ENCODE measurements around the gene NEK11. TPM values are rescaled to one million over a fixed set of nuclear protein-coding genes. Genes with fewer than 3 reads are reported as not detected.

The NEK11 gene
- total and polyA plus RNA-seq, 12 donors, result 5.2 to 19.8 (median 9.8) TPM

GRCh38 chr3:131107637-131108433, 81.2 kb downstream of the NEK11 start:
- 79 to 86% (median 81%) methylated on average over 4 of the region's 4 CpGs for WGBS, 4 donors
- Histone ChIP-seq H3K36me3 (replicated peaks in 1 of 2) (no peaks in the 10 kb centered on the region), H3K4me3 (no peak overlapping the region), H3K4me1 (replicated peaks in 1 of 2) (no peaks in the 10 kb centered on the region), H3K27ac (no peak overlapping the region), H3K27me3 (no peaks in the 10 kb centered on the region), H3K9me3 (replicated peaks in 1 of 3) (no peaks in the 10 kb centered on the region)
- DNase-seq, result no peak
- intact Hi-C loops (cut with DNase I), result no loop called here
- no peak for TF ChIP-seq POLR2A (IDR thresholded peaks at IDR 0.05)
- TF ChIP-seq, protein P1, sequence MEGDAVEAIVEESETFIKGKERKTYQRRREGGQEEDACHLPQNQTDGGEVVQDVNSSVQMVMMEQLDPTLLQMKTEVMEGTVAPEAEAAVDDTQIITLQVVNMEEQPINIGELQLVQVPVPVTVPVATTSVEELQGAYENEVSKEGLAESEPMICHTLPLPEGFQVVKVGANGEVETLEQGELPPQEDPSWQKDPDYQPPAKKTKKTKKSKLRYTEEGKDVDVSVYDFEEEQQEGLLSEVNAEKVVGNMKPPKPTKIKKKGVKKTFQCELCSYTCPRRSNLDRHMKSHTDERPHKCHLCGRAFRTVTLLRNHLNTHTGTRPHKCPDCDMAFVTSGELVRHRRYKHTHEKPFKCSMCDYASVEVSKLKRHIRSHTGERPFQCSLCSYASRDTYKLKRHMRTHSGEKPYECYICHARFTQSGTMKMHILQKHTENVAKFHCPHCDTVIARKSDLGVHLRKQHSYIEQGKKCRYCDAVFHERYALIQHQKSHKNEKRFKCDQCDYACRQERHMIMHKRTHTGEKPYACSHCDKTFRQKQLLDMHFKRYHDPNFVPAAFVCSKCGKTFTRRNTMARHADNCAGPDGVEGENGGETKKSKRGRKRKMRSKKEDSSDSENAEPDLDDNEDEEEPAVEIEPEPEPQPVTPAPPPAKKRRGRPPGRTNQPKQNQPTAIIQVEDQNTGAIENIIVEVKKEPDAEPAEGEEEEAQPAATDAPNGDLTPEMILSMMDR (IDR thresholded peaks at IDR 0.05), result no peak

DNA sequence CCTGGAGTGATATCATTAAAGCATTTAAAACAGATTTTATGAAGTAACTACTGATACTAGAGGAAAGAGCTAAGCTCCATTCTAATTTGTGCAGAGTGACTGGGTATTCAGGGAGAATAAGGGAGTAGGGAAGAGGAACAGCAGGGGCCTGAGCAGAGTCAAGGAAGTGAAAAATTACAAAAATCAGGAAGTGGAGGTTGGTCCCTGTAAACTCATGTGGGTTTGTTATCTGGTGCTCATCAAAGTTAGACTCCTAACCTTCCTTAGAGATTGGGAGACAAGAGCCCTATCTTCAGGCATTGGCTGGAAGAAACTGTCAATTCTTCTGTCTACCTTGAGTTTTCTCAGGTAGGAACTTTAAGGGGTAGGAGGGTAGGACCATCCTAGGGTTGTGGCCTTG, 82.5 kb downstream of the NEK11 start:
- H3K36me3 ChIP-seq (replicated peaks in 1 of 2), result no peaks in the 10 kb centered on the region
- intact Hi-C loops (cut with DNase I), result no loop called here
- DNase-seq, result no peak
- no peaks in the 10 kb centered on the region for H3K9me3 ChIP-seq (replicated peaks in 1 of 3)
- no peaks in the 10 kb centered on the region for H3K4me1 ChIP-seq (replicated peaks in 1 of 2)
- no peak overlapping the region for H3K4me3 ChIP-seq
- no peak for TF ChIP-seq POLR2A (IDR thresholded peaks at IDR 0.05)
- TF ChIP-seq, protein P1 (IDR thresholded peaks at IDR 0.05), result no peak
- H3K27me3 ChIP-seq, result no peaks in the 10 kb centered on the region
- no peak overlapping the region for H3K27ac ChIP-seq

GRCh38 chr3:131110087-131110486, 83.4 kb downstream of the NEK11 start:
- no peaks in the 10 kb centered on the region for H3K4me1 ChIP-seq (replicated peaks in 1 of 2)
- no peaks in the 10 kb centered on the region for H3K36me3 ChIP-seq (replicated peaks in 1 of 2)
- WGBS, 4 donors, result 73 to 92% (median 87%) methylated on average over 1 of the region's 1 CpG
- H3K27me3 ChIP-seq, result no peaks in the 10 kb centered on the region
- intact Hi-C loops (cut with DNase I), result no loop called here
- no peak overlapping the region for H3K27ac ChIP-seq
- TF ChIP-seq, protein P1 (IDR thresholded peaks at IDR 0.05), result no peak
- TF ChIP-seq POLR2A (IDR thresholded peaks at IDR 0.05), result no peak
- no peak overlapping the region for H3K4me3 ChIP-seq
- no peaks in the 10 kb centered on the region for H3K9me3 ChIP-seq (replicated peaks in 1 of 3)
- DNase-seq, result no peak

- WGBS, 4 donors, result 51 to 72% (median 68%) methylated on average over 3 of the region's 3 CpGs
- H3K27me3 ChIP-seq, result no peaks in the 10 kb centered on the region
- intact Hi-C loops (cut with DNase I), result no loop called here
- H3K27ac ChIP-seq, result no peak overlapping the region
- DNase-seq, result no peak
- no peaks in the 10 kb centered on the region for H3K36me3 ChIP-seq (replicated peaks in 1 of 2)
- TF ChIP-seq, protein P1 (IDR thresholded peaks at IDR 0.05), result no peak
- H3K9me3 ChIP-seq (replicated peaks in 1 of 3), result no peaks in the 10 kb centered on the region
- H3K4me3 ChIP-seq, result no peak overlapping the region
- H3K4me1 ChIP-seq (replicated peaks in 1 of 2), result no peaks in the 10 kb centered on the region
Measured at GRCh38 chr3:131114256-131114655, 87.6 kb downstream of the NEK11 start.
